RWPE2 (cell line): Measurements from ENCODE around the gene PCID2.
A peak's percentile ranks its signal among the peaks of the same experiment; 100 is the strongest.

Source experiments
- ATAC-seq: fragments of 200-7000 bp; cut with Tn5 transposase; 3 replicates; pipeline ENCODE4 v1.9.1; 2021; ENCODE audit warnings: low read depth
- DNase-seq: peaks from one replicate; pipeline ENCODE4 v3.0.0-alpha.2; 2020; ENCODE audit warnings: low spot score
- H3K27ac ChIP-seq: fragments of 450-650 bp; 2 replicates; pipeline ENCODE4 v1.5.1; 2017; ENCODE audit warnings: mild to moderate bottlenecking; ENCODE audit not compliant: poor library complexity, severe bottlenecking
- H3K27me3 ChIP-seq: fragments of 250-450 bp; sonication (Bioruptor Pico); 2 replicates; pipeline ENCODE4 v1.5.1; 2021; ENCODE audit warnings: mild to moderate bottlenecking, moderate library complexity; ENCODE audit not compliant: insufficient read depth, poor library complexity, severe bottlenecking
- H3K36me3 ChIP-seq: fragments of 250-450 bp; sonication (Bioruptor Pico); 2 replicates; pipeline ENCODE4 v1.5.1; 2020; ENCODE audit warnings: low read depth, mild to moderate bottlenecking, moderate library complexity
- H3K4me1 ChIP-seq: fragments of 250-450 bp; sonication (Bioruptor Pico); 2 replicates; pipeline ENCODE4 v1.5.1; 2021; ENCODE audit warnings: mild to moderate bottlenecking, moderate library complexity; ENCODE audit not compliant: insufficient read depth, poor library complexity, severe bottlenecking
- H3K4me3 ChIP-seq: fragments of 250-450 bp; sonication (Bioruptor Pico); 2 replicates; pipeline ENCODE4 v1.5.1; 2021; ENCODE audit warnings: mild to moderate bottlenecking, moderate library complexity; ENCODE audit not compliant: severe bottlenecking
- H3K9me3 ChIP-seq: fragments of 250-450 bp; sonication (Bioruptor Pico); 2 replicates; pipeline ENCODE4 v1.5.1; 2021; ENCODE audit warnings: mild to moderate bottlenecking, moderate library complexity; ENCODE audit not compliant: severe bottlenecking
- CTCF ChIP-seq: fragments of 450-650 bp; IDR thresholded peaks from one replicate; pipeline ENCODE4 v1.5.1; 2017; ENCODE audit warnings: mild to moderate bottlenecking, moderate library complexity; ENCODE audit not compliant: poor library complexity, severe bottlenecking

PCID2 gene

GRCh38 chr13:113218586-113218985 lies 10.1 kb upstream of the PCID2 start:
- peaks cover 12% of the 10 kb centered on the region for H3K4me1 ChIP-seq
- peaks cover 48% of the 10 kb centered on the region for H3K36me3 ChIP-seq
- TF ChIP-seq CTCF: no peak
- DNase-seq (no peak), ATAC-seq (no peak)
- H3K27ac ChIP-seq: no peak overlapping the region
- H3K9me3 ChIP-seq: no peaks in the 10 kb centered on the region
- H3K27me3 ChIP-seq: no peaks in the 10 kb centered on the region
- no peak overlapping the region for H3K4me3 ChIP-seq

GRCh38 chr13:113216254-113217048 lies 8.0 kb upstream of the PCID2 start:
- Histone ChIP-seq H3K27ac (peak overlapping the region; percentile 50), H3K9me3 (no peaks in the 10 kb centered on the region), H3K4me1 (peaks cover 12% of the 10 kb centered on the region), H3K27me3 (no peaks in the 10 kb centered on the region), H3K4me3 (no peak overlapping the region), H3K36me3 (peaks cover 44% of the 10 kb centered on the region)
- DNase-seq (no peak), ATAC-seq (peak; percentile 95)
- TF ChIP-seq CTCF: no peak

GRCh38 chr13:113211774-113212173 lies 3.3 kb upstream of the PCID2 start:
- DNase-seq (no peak), ATAC-seq (no peak)
- H3K9me3 ChIP-seq: no peaks in the 10 kb centered on the region
- no peak for TF ChIP-seq CTCF
- H3K27ac ChIP-seq: no peak overlapping the region
- peaks cover 35% of the 10 kb centered on the region for H3K36me3 ChIP-seq
- peaks cover 22% of the 10 kb centered on the region for H3K4me1 ChIP-seq
- H3K4me3 ChIP-seq: no peak overlapping the region
- no peaks in the 10 kb centered on the region for H3K27me3 ChIP-seq

GRCh38 chr13:113210833-113211232 lies 2.4 kb upstream of the PCID2 start:
- H3K9me3 ChIP-seq: no peaks in the 10 kb centered on the region
- H3K36me3 ChIP-seq: peaks cover 44% of the 10 kb centered on the region
- peaks cover 14% of the 10 kb centered on the region for H3K4me1 ChIP-seq
- ATAC-seq (no peak), DNase-seq (no peak)
- peak overlapping the region; percentile 88 for H3K27ac ChIP-seq
- H3K27me3 ChIP-seq: no peaks in the 10 kb centered on the region
- peak overlapping the region; percentile 74 for H3K4me3 ChIP-seq
- TF ChIP-seq CTCF: no peak
